Glutamatergic neuron (in vitro differentiated cells): ENCODE data around the gene HTR4. TPM values are rescaled to one million over a fixed set of nuclear protein-coding genes. Genes with fewer than 3 reads are reported as not detected.

Experiments
- DNase-seq: peaks from one replicate; pipeline ENCODE4 v3.0.0; 2022
- H3K27ac Mint-ChIP-seq: one replicate; pipeline ENCODE4 v1.8.0; 2020; ENCODE audit warnings: mild to moderate bottlenecking, mixed read lengths, inconsistent platforms; ENCODE audit not compliant: unreplicated experiment
- H3K27me3 Mint-ChIP-seq: one replicate; pipeline ENCODE4 v1.8.0; 2020; ENCODE audit warnings: mild to moderate bottlenecking, moderate library complexity, mixed read lengths, inconsistent platforms; ENCODE audit not compliant: unreplicated experiment
- H3K36me3 Mint-ChIP-seq: one replicate; pipeline ENCODE4 v1.8.0; 2020; ENCODE audit warnings: mild to moderate bottlenecking, mixed read lengths, inconsistent platforms; ENCODE audit not compliant: unreplicated experiment
- H3K4me1 Mint-ChIP-seq: one replicate; pipeline ENCODE4 v1.8.0; 2020; ENCODE audit warnings: mild to moderate bottlenecking, low read depth, mixed read lengths, inconsistent platforms; ENCODE audit not compliant: unreplicated experiment
- H3K4me3 Mint-ChIP-seq: one replicate; pipeline ENCODE4 v1.8.0; 2020; ENCODE audit warnings: mild to moderate bottlenecking, mixed read lengths, inconsistent platforms; ENCODE audit not compliant: unreplicated experiment
- H3K9me3 Mint-ChIP-seq: one replicate; pipeline ENCODE4 v1.8.0; 2020; ENCODE audit warnings: mild to moderate bottlenecking, moderate library complexity, mixed read lengths, inconsistent platforms; ENCODE audit not compliant: unreplicated experiment
- CTCF ChIP-seq: fragments of 200-600 bp; sonication (generic); IDR thresholded peaks from one replicate; pipeline ENCODE4 v1.5.0; 2021; ENCODE audit not compliant: partially characterized antibody, unreplicated experiment
- total RNA-seq: library from RNA; stranded (reverse); fragmentation: NEBNext Ultra II Directional; extraction: Animal tissue kit (Norgen Biotek cat#: 25700); gene quantifications from one replicate; pipeline ENCODE4 v1.2.1, GENCODE V29; 2021; ENCODE audit not compliant: unreplicated experiment

Gene HTR4
- total RNA-seq, 1 donor from 2014 or later, result not detected

GRCh38 chr5:148491793-148492184, 162.5 kb downstream of the HTR4 start:
- no peak for TF ChIP-seq CTCF
- no peaks in the 10 kb centered on the region for H3K9me3 Mint-ChIP-seq
- no peaks in the 10 kb centered on the region for H3K27me3 Mint-ChIP-seq
- H3K4me1 Mint-ChIP-seq, result no peaks in the 10 kb centered on the region
- no peak for DNase-seq
- H3K27ac Mint-ChIP-seq, result no peak overlapping the region
- no peak overlapping the region for H3K4me3 Mint-ChIP-seq
- H3K36me3 Mint-ChIP-seq, result no peaks in the 10 kb centered on the region

GRCh38 chr5:148491015-148491792, 163.1 kb downstream of the HTR4 start:
- Mint-ChIP-seq H3K27me3 (no peaks in the 10 kb centered on the region), H3K4me1 (no peaks in the 10 kb centered on the region)
- no peak for TF ChIP-seq CTCF

GRCh38 chr5:148488757-148489156, 165.6 kb downstream of the HTR4 start:
- TF ChIP-seq CTCF, result no peak
- H3K4me3 Mint-ChIP-seq, result no peak overlapping the region
- no peaks in the 10 kb centered on the region for H3K36me3 Mint-ChIP-seq
- H3K4me1 Mint-ChIP-seq, result no peaks in the 10 kb centered on the region
- H3K9me3 Mint-ChIP-seq, result no peaks in the 10 kb centered on the region
- H3K27me3 Mint-ChIP-seq, result peaks cover 5% of the 10 kb centered on the region
- no peak overlapping the region for H3K27ac Mint-ChIP-seq
- DNase-seq, result no peak

More at GRCh38 chr5:148491015-148491792, 163.1 kb downstream of the HTR4 start:
- Mint-ChIP-seq H3K27ac (no peak overlapping the region), H3K4me3 (no peak overlapping the region), H3K9me3 (no peaks in the 10 kb centered on the region), H3K36me3 (no peaks in the 10 kb centered on the region)
- no peak for DNase-seq

GRCh38 chr5:148486456-148486855, 167.9 kb downstream of the HTR4 start:
- no peaks in the 10 kb centered on the region for H3K4me1 Mint-ChIP-seq
- no peak for DNase-seq
- H3K9me3 Mint-ChIP-seq, result no peaks in the 10 kb centered on the region
- H3K4me3 Mint-ChIP-seq, result no peak overlapping the region
- no peak for TF ChIP-seq CTCF
- H3K27ac Mint-ChIP-seq, result no peak overlapping the region
- peaks cover 7% of the 10 kb centered on the region for H3K27me3 Mint-ChIP-seq
- no peaks in the 10 kb centered on the region for H3K36me3 Mint-ChIP-seq

- no peak for TF ChIP-seq CTCF
- H3K27me3 Mint-ChIP-seq, result peaks cover 7% of the 10 kb centered on the region
Measured at GRCh38 chr5:148484651-148485050, 169.7 kb downstream of the HTR4 start.

More at GRCh38 chr5:148484651-148485050, 169.7 kb downstream of the HTR4 start:
- Mint-ChIP-seq H3K36me3 (no peaks in the 10 kb centered on the region), H3K27ac (no peak overlapping the region), H3K4me1 (no peaks in the 10 kb centered on the region), H3K4me3 (no peak overlapping the region), H3K9me3 (no peaks in the 10 kb centered on the region)
- no peak for DNase-seq
